ENCODE data around the gene MGA.

Gene MGA

DNA sequence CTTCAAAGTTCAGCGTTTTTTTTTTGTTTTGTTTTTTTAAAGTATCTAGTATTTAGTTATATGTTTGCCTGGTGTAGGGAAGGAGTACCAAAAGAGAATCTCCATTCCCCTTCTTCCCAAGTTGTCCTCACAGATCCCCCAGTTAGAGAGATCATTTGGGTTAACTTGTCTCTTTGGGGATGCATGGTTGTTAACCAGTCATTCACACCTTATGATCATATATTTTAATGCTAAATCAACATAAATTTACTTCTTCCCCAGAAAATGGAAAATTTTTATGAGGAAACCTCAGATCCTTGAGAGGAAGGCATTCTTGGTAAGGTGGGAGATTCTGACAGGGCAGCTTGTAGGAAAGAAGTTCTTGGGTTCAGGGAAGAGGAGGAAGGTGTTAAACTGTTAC lies 1.5 kb upstream of the MGA start:
- no peak for DNase-seq (ENCODE audit: low read depth)

DNA sequence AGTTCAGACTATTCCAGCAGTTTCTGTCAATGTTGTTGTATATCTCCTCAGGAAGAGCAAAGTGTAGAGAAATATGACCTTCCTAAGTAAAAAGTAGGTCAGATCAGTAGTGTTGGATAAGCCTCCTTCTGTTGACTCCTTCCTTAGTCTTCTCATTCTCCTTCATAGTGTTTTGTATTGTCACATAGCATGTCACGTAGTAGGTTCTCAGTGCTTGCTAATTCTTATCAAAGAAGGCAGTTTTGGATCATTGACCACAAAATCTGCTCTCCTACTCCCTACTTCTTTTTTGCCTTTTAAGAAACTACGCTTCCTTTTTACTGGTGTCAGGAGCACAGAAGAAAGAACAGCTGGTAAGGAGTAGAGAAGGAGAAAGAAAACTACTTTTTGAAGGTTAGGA lies 1.0 kb upstream of the MGA start:
- DNase-seq (ENCODE audit: low read depth): no peak

DNA sequence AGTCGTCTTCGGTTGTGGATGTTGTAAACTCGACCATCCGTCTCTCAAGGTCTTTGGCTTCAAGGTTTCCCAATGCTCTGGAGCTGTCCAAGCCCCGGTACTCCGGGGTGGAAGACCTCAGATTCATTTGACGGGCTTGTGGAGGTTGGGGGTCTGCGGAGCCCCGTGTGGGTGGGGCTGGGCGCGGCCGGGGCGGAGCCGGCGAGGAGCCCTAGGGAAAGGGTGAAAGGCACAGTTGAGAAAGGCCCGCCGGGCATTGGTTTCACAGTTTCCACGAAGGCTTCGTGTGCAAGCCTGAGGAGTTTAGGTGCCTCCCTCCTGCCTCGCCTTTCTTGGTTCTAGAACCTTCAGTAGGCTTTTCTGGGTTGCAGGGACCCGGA lies 360 bp upstream of the MGA start:
- no peak for DNase-seq (ENCODE audit: low read depth)

DNA sequence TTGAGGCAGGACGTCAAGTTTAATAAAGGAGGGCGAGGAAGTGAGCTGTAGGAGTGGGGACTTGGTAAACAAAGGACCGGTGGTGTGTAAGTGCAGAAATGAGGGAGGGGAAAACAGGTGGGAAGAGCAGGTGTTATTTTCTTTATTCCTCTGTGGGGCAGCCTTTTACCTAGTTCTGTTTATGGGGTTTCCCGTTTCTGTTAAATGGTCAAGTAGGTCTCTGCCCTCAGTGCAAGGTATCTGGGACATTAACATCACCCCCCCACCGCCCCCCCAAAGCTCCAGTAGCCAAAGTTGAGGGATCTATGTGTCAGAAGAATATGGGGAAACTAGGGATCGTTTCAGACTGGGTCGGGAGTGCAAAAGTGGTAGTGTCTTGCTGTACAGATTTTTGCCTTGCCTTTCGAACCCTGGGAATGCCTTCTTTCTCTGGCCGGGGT lies 893 bp downstream of the MGA start:
- DNase-seq (ENCODE audit: low read depth): no peak

DNA sequence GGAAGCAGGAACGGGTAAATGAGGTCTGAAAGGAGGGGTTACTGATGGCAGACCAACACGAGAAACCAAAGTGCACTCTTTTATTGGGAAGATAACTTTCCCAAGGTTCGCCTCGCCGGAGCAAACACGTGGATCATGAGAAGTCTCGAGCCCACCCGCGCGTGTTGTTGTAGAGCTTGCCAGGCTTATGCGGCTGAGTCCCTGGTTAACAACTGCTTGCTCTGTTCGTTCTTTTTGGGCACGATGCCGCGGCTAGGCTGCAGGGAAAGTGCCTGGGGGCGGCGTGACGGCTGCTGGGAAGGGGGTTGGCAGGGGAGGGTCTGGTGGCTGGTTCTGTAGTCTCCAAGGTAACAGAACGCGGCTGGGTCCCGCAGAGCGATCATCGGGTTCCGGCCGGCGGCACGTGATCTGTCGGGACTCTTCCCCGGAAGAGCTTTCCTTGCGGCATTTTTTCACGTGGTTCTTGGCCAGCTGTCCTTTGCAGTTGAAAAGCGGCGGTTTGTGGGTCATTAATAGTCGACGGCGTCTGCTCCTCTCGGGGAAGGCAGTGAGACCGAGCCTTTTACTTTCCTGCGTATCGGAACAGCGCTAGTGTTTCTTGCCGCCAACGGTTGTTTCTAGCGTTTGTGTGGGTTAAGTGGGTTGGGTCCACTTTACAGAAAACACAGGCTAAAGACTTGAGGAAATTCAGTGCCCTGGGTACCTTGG lies 1.5 kb downstream of the MGA start:
- DNase-seq (ENCODE audit: low read depth): peak; percentile 46

DNA sequence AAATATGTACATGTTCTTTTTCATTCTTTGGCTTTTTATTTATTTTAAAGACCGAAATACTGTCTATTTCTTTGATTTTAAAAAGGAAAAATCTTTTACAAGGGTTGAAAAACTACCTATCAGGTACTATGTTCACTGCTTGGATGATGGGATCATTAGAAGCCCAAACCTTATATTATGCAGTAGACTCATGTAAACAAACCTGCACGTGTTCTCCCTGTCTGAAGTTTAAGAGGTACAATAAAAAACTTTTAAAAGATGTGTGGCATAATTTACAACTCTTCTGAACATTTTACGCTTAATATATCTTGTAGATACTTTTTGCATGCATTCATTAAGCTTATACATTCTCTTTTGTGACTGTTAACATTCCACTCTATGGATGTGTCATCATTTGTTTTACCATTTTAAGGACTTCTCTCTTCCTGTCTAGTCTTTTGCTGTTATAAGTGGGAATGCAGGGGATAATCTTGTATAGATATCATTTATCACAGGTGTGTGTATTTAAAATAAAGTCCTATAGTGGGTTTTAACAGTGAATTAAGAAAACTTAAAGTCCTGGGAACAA lies 6.2 kb downstream of the MGA start:
- DNase-seq (ENCODE audit: low read depth): no peak

DNA sequence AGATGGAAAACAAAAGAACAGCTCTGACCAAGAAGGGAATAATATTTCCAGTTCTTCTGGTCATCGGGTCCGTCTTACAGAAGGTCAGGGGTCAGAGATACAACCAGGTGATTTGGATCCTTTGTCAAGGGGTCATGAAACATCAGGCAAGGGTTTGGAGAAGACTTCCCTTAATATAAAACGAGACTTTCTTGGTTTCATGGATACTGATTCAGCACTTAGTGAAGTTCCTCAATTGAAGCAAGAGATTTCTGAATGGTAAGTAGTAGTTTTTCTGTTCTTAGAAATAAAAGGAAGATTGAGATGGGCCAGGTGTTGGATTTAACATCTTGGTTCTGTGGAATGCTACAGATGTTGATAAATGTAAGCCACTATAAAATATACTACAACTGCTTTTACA lies 9.5 kb downstream of the MGA start:
- no peak for DNase-seq (ENCODE audit: low read depth)

DNA sequence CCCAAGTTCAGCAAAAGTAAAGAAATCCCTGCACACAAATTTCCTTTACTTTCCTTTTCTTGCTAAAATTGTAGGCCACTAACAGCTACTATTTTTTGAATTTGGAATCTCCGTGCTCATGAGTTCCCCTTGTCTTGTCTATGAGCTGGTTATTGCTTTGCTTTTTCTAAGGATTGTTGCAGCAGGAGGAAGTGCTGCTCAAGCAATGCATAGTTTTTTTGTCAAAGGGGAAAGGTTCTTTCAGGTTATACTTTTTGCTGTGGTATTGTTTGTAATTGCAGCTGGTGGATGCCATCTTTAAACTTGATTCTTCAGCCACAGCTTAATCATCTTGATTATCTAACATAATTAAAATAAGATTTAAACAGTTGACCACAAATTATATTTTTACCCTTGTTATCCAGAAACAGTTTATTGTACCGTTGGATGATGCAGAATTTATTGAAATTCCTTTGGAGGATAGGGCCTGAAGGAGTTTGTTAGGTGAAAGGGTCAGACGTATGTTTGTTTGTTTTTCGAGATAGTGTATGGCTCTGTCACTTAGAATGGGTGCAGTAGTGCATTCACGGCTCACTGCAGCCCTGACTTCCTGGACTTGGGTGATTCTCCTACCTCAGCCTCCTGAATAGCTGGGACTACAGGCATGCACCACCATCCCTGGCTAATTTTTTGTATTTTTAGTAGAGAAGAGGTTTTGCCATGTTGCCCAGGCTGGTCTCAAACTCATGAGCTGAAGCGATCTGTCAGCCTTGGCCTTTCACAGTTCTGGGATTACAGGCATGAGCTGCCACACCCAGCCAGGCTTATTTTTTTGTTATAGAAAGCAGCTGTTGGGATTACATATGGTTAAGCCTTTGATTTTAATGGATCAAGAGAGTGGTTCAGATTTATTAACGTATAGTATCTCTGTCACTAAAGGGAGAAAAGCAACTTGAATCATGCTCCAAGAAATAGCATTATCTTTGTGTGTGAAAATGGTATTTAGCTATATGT lies 11.7 kb downstream of the MGA start:
- no peak for DNase-seq (ENCODE audit: low read depth)

DNA sequence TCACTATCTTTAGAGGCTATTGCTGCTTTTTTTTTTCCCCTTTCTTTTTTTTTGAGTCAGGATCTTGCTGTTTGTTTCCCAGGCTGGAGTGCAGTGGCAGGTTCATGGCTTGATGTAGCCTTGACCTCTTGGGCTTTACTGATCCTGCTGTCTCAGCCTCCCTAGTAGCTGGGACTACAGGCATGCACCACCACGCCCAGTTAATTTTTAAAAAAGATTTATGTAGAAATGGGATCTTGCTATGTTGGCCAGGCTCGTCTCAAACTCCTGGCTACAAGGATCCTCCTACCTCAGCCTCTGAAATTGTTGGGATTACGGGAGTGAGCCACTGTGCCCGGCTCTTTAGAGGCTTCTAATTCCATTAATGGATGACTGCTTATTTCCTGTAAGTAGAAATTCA lies 15.1 kb downstream of the MGA start:
- DNase-seq (ENCODE audit: low read depth): no peak

DNA sequence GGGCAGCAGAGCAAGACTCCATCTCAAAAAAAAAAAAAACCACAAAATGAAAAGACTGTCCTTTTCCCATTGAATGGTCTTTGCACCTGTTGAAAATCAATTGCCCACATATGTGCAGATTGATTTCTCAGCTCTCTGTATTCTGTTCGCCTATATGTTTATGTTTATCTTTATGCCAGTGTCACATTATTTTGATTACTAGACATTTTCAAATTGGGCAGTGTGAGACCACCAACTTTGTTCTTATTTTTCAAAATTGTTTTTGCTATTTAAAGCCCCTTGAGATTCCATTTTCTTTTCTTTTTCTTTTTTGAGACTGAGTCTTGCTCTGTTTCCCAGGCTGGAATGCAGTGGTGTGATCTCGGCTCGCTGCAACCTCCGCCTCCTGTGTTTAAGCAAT lies 18.5 kb downstream of the MGA start:
- no peak for DNase-seq (ENCODE audit: low read depth)

DNA sequence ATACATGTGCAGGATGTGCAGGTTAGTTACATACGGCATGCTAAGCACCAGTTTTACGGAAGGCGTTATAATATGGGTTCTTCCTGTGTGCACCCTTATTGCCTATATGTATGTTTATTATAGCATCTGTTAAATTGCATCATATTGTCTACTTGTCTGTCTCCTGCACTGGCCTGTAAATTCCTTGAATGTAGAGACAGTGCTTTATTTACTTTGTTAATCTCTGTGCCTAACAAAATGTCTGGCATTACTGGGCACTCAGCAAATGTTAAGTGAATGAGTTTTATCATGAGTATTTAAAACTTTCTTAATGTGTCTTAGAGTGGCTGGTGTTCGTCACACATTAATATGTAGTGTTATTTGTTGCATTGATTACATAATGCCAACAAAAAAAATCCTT lies 23.8 kb downstream of the MGA start:
- no peak for DNase-seq (ENCODE audit: low read depth)

DNA sequence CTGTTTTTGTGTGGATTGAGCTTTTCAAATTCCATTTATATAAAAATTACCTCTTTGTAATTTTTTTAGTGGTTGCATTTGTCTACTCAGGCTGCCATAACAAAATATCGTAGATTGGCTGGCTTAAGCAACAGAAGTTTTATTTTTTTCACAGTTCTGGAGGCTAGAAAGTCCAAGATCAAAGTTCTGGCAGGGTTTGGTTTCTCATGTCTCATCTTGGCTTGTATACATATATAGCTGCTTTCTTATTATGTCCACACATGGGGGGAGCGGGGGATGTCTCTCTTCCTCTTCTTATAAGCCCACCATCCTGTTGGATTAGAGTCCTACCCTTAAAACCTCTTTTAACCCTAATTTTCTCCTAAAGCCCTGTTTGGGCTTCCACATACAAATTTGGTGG lies 28.5 kb downstream of the MGA start:
- DNase-seq (ENCODE audit: low read depth): no peak

DNA sequence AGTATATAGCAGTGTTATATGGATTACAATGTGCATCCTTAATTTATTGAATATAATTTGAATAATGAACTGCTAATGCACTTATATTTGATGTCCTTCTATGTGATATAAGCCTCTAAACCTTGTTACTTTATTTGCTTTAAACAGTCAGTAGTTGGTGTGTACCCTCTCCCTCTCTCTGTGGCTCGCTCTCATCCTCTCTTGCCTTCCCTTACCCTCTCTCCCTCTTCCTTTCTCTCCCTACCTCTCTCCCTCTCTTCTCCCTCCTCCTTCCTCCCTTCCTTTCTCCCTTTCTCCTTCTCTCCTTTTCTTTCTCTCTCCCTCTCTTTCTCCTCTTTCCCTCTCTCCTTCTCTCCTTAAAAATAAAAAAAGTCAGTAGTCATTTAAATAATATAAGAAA lies 28.9 kb downstream of the MGA start:
- no peak for DNase-seq (ENCODE audit: low read depth)

DNA sequence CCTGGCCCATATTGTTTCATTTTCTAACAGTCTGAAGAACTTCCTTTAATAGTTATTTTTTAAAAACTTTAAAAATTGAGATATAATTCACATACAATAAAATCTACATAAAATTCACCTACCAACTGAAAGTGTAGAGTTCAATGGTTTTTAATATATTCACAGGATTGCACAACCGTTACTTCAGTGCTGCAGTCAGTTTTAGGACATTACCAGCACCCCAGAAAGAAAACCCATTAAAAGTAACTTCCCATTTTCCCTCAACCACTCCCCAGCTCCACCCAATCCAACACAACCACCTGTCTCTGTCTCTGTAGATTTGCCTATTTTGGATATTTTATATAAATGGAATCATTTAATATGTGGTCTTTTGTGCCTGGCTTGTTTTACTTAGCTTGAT lies 29.6 kb downstream of the MGA start:
- DNase-seq (ENCODE audit: low read depth): no peak

DNA sequence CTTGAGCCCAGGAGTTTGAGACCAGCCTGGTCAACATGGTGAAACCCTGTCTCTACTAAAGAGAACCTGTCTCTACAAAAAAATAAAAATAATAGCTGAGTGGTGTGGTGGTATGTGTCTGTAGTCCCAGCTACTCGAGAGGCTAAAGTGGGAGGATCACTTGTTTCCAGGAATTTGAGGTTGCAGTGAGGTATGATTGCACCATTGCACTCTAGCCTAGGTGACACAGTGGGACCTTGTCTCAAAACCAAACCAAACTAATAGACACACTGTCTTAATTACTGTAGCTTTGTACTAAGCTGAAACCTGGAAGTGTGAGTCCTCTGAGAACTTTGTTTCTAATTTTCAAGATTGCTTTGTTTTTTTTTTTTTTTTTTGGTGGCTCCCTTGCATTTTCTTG lies 30.4 kb downstream of the MGA start:
- DNase-seq (ENCODE audit: low read depth): no peak

DNA sequence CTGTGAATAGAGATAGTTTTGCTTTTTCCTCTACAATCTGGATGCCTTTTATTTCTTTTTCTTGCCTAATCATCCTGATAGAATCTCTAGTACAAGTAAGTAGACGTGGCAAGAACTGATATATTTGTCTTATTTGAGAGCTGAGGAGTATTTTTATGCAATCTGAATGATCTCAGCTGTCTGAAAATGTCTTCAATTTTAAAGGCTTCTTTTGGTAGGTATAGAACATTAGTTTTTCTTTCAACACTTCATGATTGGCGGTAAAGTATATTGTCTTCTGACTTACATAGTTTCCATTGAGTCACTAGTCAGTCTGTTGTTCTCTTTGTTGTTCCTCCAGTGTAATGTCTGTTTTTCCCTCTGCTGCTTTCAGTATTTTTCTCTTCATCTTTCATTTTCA lies 31.3 kb downstream of the MGA start:
- DNase-seq (ENCODE audit: low read depth): no peak

DNA sequence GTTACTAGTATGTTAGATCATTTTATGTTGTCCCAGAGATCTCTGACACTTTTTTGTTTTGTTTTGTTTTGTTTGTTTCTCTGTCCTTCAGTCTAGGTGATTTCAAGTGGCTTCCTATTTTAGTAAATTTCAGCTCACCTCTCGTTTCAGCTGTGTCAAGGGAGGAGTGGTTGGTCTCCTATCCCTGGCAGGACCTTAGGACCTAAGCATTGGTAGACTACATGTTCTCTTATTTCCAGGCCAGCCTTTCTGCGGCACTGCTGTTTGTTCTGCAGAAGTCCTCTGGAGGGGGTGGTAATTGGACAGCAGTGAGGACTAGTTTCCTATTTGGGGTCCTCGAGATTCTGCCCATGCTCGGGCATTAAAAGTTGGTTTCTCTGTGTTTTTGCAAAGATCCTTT lies 31.8 kb downstream of the MGA start:
- no peak for DNase-seq (ENCODE audit: low read depth)

DNA sequence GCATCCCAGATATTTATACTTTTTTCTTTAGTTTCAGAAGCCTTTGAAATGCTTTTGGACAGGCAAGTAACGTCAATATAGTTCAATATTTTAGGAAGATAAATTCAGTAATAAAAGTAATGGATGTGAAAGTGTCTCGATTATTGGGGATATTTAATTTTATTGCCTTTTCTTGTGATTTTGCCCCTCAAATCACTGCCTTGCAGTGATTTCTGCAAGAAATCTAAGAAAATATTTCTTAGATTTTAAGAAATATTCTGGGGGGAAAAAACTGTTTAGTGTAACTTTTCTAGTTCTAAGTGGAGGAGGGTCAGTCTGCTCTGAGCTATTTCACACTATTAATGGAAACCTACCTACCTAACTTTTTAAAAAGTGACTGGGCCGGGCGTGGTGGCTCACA lies 33.6 kb downstream of the MGA start:
- DNase-seq (ENCODE audit: low read depth): no peak

DNA sequence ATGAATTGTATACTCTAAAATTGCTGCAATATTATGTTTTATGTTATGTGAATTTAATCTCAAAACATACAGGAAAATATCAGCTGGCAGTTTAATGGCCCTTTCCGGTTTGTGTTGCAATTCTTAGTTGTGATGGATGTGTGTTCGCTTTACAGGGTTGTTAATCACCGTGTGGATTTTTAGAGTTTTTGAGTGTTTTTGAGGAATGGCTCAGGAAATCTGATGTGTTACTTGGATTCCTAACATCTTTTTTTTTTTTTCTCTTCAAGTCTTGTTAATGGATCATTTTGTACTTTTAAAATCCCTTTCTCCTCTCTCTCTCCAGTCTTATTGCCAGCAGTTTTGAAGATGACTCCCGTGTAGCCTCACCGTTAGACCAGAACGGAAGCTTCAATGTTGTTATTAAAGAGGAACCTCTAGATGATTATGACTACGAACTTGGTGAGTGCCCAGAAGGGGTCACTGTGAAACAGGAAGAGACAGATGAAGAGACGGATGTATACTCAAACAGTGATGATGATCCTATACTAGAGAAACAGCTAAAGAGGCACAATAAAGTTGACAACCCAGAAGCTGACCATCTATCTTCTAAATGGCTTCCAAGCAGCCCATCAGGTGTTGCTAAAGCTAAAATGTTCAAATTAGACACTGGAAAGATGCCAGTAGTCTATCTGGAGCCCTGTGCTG lies 35.7 kb downstream of the MGA start:
- peak; percentile 18 for DNase-seq (ENCODE audit: low read depth)

DNA sequence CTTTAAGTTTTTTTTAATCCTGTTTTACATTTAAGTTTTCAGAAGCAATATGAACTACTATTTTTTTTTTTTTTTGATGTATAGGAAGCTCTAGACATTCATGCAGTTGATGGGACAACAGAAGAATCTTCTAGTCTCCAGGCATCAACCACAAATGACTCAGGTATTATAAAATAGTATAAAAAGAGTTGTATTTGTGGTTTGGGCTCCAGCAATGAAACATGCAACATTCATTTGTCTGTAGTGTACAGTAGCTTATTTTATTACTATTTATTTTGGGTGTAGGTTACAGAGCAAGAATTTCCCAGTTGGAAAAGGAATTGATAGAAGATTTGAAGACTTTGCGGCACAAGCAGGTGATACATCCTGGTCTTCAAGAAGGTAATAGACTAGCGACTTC lies 38.6 kb downstream of the MGA start:
- DNase-seq (ENCODE audit: low read depth): no peak

DNA sequence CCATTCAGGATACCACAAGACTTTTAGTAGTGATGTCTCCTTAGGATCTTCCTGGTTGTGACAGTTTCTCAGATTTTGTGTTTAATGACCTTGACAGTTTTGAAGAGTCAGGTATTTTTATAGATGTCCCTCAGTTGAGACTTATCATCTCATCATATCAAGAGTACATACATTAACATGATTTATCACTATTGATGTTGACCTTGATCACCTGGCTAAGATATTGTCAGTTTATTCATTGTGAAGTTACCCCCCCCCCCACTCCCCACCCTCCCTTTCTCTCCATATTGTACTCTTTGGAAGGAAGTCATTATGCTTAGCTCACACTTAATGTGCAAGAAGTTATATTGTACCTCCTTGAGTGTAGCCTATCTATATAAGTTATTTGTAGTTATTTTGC lies 42.9 kb downstream of the MGA start:
- DNase-seq (ENCODE audit: low read depth): no peak

DNA sequence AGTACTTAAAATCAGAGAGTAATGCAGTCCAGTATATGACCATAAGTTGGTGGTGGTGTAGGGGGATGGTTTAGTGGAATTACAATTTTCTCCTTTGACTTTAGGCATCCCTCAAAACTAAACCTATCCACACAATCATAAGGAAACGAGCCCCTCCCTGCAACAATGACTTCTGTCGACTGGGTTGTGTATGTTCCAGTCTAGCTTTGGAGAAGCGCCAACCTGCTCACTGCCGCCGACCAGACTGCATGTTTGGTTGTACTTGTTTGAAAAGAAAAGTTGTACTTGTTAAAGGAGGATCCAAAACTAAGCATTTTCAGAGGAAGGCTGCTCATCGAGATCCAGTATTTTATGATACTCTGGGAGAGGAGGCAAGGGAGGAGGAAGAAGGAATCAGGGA lies 52.8 kb downstream of the MGA start:
- no peak for DNase-seq (ENCODE audit: low read depth)

DNA sequence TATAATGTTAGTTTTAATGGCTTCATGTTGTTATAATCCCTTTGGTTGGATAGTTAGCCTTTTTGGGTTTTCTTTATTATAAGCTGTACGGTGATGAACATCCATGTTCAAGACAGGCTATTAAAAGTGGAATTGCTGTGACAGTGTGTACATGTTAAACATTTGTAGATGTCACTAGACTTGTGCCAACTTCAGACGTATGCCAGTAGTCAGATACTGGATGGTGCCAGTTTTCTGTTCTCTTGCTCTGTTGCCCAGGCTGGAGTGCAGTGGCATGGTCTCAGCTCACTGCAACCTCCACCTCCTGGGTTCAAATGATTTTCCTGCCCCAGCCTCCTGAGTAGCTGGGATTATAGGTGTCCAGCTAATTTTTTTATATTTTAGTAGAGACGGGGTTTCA lies 54.1 kb downstream of the MGA start:
- DNase-seq (ENCODE audit: low read depth): no peak
